ENCODE data around the gene GGTLC1.

- TF ChIP-seq CTCF (IDR thresholded peaks at IDR 0.05; ENCODE audit: low read length) (no peak), EZH2 (optimal IDR thresholded peaks at IDR 0.05; ENCODE audit: low read depth, low read length) (no peak)
These were observed 49.5 kb downstream of the GGTLC1 start for GRCh38 chr20:23939063-23939462.

All from MM.1S (cell line).